Measurements from ENCODE around the gene QKI.

QKI gene

GRCh38 chr6:163494279-163494727, 79.8 kb downstream of the QKI start:
- H3K4me3 ChIP-seq (ENCODE audit: low read depth, low read length) = no peak overlapping the region
- no peak for DNase-seq
- in situ Hi-C loops (cut with HindIII; ENCODE audit: low pct_ligation_motif_present, low sequenced_read_pairs) = no loop called here
- TF ChIP-seq CTCF (IDR thresholded peaks at IDR 0.05; ENCODE audit: low read depth, low read length, missing control alignments) = no peak
- no peaks in the 10 kb centered on the region for H3K27me3 ChIP-seq (replicated peaks)
- no peak overlapping the region for H3K27ac ChIP-seq
- no peaks in the 10 kb centered on the region for H3K36me3 ChIP-seq (replicated peaks)

- no peak for TF ChIP-seq CTCF (IDR thresholded peaks at IDR 0.05; ENCODE audit: low read depth, low read length, missing control alignments)
- in situ Hi-C loops (cut with HindIII; ENCODE audit: low pct_ligation_motif_present, low sequenced_read_pairs) = no loop called here
- Histone ChIP-seq H3K27me3 (replicated peaks) (no peaks in the 10 kb centered on the region), H3K4me3 (ENCODE audit: low read depth, low read length) (no peak overlapping the region), H3K27ac (no peak overlapping the region), H3K36me3 (replicated peaks) (no peaks in the 10 kb centered on the region)
- DNase-seq = no peak
Measured at GRCh38 chr6:163496205-163496604, 81.7 kb downstream of the QKI start.

GRCh38 chr6:163500105-163500504, 85.6 kb downstream of the QKI start:
- in situ Hi-C loops (cut with HindIII; ENCODE audit: low pct_ligation_motif_present, low sequenced_read_pairs) = no loop called here
- Histone ChIP-seq H3K27ac (no peak overlapping the region), H3K36me3 (replicated peaks) (no peaks in the 10 kb centered on the region), H3K4me3 (ENCODE audit: low read depth, low read length) (no peak overlapping the region), H3K27me3 (replicated peaks) (no peaks in the 10 kb centered on the region)
- TF ChIP-seq CTCF (IDR thresholded peaks at IDR 0.05; ENCODE audit: low read depth, low read length, missing control alignments) = no peak
- no peak for DNase-seq

- no peak for DNase-seq
- Histone ChIP-seq H3K4me3 (ENCODE audit: low read depth, low read length) (no peak overlapping the region), H3K27me3 (replicated peaks) (no peaks in the 10 kb centered on the region), H3K36me3 (replicated peaks) (no peaks in the 10 kb centered on the region), H3K27ac (no peak overlapping the region)
- peak; percentile 26 for TF ChIP-seq CTCF (IDR thresholded peaks at IDR 0.05; ENCODE audit: low read depth, low read length, missing control alignments)
- in situ Hi-C loops (cut with HindIII; ENCODE audit: low pct_ligation_motif_present, low sequenced_read_pairs) = no loop called here
Measured at GRCh38 chr6:163501026-163501425, 86.5 kb downstream of the QKI start.

- H3K4me3 ChIP-seq (ENCODE audit: low read depth, low read length) = no peak overlapping the region
- no peak for TF ChIP-seq CTCF (IDR thresholded peaks at IDR 0.05; ENCODE audit: low read depth, low read length, missing control alignments)
- in situ Hi-C loops (cut with HindIII; ENCODE audit: low pct_ligation_motif_present, low sequenced_read_pairs) = no loop called here
- no peak overlapping the region for H3K27ac ChIP-seq
- H3K27me3 ChIP-seq (replicated peaks) = no peaks in the 10 kb centered on the region
- no peaks in the 10 kb centered on the region for H3K36me3 ChIP-seq (replicated peaks)
- no peak for DNase-seq
Measured at GRCh38 chr6:163501439-163501838, 86.9 kb downstream of the QKI start.

GRCh38 chr6:163504984-163505640, 90.6 kb downstream of the QKI start:
- no peak for DNase-seq
- in situ Hi-C loops (cut with HindIII; ENCODE audit: low pct_ligation_motif_present, low sequenced_read_pairs) = no loop called here
- no peak overlapping the region for H3K27ac ChIP-seq
- no peak for TF ChIP-seq CTCF (IDR thresholded peaks at IDR 0.05; ENCODE audit: low read depth, low read length, missing control alignments)
- no peak overlapping the region for H3K4me3 ChIP-seq (ENCODE audit: low read depth, low read length)
- H3K27me3 ChIP-seq (replicated peaks) = no peaks in the 10 kb centered on the region
- no peaks in the 10 kb centered on the region for H3K36me3 ChIP-seq (replicated peaks)
